HG02798 (cell line): ENCODE measurements around the gene ZNF654.

Source experiments
- ATAC-seq: cut with Tn5 transposase; IDR thresholded peaks from one replicate; pipeline ENCODE4 v1.9.1; 2021; ENCODE audit warnings: mild to moderate bottlenecking; ENCODE audit not compliant: unreplicated experiment, poor library complexity

The ZNF654 gene

GRCh38 chr3:88189361-88189810, 130.3 kb downstream of the ZNF654 start:
- ATAC-seq: peak; percentile 90

DNA sequence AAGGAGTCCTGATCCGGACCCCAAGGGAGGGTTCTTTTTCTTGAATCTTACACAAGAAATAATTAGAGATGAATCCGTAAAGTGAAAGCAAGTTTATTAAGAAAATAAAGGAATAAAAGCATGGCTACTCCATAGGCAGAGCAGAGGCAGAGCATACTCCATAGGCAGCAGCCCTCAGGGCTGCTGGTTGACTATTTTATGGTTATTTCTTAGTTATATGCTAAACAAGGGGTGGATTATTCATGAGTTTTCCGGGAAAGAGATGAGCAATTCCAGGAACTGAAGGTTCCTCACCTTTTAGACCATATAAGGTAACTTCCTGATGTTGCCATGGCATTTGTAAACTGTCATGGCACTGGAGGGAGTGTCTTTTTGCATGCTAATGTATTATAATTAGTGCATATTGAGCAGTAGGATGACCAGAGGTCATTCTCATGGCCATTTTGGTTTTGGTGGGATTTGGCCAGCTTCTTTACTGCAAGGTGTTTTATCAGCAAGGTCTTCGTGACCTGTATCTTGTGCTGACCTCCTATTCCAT, 132.9 kb downstream of the ZNF654 start:
- no peak for ATAC-seq

GRCh38 chr3:88192631-88193030, 133.6 kb downstream of the ZNF654 start:
- no peak for ATAC-seq
